GM21447 (cell line): Measurements from ENCODE around the gene MIEF1.

Experiments
- ATAC-seq: cut with Tn5 transposase; IDR thresholded peaks from one replicate; pipeline ENCODE4 v1.9.1; 2021; ENCODE audit not compliant: unreplicated experiment

The MIEF1 gene

DNA sequence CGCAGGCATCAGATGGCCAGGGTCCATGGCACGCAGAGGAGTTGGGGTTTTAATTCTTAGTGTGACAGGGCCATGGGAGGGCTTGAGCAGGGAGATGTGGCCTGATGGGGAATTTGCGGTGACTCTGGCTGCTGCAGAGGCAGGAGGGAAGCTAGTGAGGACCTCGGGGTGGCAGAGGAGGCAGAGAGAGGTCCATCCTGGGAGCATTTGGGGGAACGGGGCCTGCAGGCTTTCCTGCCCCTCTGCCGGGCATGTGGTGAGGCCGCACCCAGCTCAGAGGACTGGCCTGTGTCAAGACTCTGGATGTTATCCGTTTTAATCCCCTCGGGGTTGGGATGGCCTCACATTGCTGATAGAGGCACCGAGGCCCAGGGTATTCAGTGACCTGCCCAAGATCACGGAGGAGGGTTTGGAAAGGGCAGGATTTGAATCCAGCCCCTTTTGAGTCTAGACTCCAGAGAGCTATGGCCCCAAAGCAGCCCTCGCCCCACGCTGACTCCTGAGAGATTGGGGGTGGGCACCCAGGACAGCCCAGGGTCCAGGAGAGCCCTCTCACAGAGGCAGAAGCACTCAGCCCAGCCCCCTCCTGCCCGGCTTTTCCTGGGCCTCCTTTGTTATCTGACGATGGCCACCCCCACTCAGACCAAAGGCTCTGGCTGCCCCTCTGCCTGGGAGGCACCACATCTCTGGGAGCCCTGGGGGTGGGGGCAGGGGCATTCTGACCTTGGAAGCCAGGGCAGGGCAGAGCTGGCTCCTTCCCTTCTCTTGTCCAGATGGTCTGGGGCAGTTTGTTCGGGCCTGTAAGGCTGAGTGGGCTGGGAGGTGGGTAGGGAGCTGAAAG is 31.4 kb upstream of the MIEF1 start:
- no peak for ATAC-seq

DNA sequence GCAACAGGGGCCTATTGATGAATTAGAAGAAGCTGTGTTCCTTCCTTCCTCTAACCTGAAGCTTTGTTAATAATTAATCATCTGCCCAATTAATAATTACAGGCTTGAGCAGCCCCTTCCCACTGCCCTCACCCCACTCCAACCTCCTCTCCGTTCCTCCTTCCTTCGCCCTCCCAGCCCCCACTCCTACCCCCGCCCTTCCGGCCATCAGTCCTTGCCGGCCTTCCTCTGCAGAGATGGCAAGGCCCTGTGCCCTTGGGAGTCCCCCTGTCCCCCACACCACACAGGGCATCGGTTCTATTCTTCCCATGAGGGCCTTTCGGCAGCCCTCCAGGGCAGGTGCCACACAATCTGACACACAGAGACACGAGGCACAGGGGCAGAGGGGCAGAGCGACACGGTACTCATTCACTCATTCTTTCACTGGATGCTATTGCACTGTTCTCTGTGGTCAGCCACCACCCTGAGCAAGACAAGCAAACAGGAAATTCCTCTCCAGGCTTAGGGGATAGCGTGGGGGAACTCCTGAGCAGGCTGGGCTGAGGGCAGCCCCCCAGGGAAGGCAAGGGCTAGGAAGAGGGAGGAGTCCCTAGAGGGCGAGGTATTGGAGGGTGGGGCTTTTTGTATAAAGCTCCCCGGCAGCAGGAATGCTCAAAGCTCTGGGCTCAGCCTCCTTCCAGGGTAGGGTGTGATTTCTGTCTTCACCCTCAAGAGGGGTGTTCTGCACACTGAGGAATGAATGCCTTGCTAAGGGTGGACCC is 30.5 kb upstream of the MIEF1 start:
- ATAC-seq, result peak; percentile 61

DNA sequence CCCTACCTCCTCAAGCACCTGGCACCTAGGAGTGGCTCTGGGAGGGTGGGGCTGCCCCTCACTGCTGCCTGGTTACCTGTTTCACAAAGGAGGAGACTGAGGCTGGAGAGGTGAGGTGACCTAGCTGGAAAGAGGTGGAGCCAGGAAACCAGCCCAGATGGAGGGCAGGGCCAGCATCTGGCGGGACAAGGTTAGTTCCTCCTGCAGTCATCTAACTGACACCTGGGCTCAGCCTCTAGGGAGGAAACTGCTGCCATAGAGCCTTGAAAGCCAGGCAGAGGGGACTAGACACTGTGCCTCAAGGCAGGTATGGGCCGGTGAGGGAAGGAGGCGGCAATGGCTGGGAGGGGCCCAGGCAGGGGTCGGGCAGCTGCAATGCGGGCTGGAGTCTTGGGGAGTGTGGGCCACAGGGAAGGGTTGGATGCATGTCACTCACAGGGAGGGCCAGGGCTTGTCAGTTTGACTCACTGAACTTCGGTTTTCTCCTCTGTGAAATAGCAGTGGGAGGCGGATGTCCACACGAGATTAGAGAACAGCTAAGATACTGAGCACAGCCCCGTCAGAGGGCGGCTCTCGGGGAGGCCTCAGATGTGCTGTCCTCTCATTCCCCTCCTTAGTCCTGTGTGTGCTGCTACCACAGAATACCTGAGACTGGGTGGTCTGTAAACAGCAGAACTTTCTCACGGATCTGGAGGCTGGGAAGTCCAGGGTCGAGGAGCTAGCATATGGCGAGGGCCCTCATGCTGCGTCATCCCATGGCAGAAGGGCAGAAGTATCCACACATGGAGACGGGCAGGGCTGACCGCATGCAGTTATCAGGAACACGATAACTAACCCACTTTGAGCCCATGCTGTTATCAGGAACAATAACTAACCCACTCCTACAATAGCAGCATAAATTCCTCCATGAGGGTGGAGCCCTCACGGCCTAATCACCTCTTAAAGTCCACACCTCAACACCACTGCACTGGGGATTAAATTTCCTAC is 29.2 kb upstream of the MIEF1 start:
- ATAC-seq, result no peak

DNA sequence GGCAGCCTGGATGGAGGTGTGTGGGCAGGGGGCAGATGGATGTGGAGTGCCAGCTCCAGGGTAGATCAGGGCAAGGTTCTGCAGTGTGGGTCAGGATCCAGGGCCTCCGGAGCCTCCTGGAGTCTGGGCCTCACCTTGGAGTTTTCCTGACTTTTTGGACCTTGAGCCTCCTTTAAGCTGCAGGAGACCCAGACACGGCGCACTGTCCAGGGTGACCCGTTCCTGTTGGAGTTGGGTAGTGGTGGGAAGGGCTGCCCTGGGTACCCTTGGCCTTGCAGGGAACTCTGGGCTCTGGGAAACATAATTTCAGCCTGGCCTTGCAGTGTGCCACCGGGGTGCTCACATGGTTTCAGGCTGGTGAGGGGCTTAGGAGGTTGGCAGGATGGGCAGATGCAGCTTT is 28.2 kb upstream of the MIEF1 start:
- no peak for ATAC-seq

DNA sequence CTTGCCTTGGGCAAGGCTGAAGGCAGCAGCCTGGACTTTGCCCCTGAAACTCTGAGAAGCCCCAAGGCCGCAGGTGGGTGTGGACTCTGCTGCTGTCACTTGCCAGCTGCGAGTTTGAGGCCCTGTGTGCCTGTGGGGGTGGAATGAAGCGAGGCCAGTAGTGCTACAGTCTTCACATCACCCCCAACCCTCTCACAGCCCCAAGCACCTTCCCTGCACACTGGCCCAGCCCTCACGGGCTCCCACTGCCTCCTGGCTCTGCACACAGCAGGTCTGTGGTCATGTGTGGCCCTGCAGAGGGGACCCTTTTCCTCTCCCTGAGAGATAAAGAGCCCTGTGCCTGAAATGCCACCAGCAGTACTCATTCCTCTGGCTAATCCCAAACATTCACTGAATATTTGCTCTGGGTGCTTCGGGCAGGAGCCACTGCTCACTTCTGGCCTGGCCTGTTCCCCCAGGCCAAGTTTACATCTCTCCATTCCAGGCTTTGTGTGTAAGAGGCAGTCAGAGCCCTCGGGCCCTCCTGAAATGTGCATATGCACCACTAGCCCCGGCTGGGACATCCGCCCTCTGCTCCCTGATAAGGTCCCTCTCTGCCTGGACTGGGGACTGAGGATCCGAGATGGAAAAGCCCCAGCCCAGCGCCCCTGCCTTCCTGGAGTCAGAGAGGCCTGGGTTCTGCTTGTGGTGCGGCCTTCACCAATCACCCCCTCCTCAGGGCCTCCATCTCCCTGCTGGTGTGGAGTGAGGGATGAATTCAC is 27.6 kb upstream of the MIEF1 start:
- ATAC-seq, result no peak

DNA sequence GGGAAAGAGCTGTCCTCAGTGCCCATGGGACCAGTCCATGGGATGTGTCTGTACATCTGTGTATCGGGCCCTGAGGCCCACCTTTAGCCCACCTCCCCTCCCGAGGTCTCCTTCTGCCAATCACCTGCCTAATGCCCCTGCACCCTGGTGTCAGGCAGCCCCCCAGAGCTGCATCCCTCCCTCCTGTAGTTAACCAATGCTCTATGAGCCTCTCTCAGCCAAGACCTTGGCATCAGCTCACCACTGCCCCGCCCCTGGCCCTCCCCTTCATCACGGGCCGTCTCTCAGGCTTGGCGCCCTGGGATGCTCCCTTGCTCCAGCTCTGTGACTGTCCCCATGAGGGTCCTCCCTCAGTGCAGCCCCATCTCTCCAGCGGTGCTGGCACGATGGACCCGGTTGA is 26.8 kb upstream of the MIEF1 start:
- ATAC-seq, result no peak

DNA sequence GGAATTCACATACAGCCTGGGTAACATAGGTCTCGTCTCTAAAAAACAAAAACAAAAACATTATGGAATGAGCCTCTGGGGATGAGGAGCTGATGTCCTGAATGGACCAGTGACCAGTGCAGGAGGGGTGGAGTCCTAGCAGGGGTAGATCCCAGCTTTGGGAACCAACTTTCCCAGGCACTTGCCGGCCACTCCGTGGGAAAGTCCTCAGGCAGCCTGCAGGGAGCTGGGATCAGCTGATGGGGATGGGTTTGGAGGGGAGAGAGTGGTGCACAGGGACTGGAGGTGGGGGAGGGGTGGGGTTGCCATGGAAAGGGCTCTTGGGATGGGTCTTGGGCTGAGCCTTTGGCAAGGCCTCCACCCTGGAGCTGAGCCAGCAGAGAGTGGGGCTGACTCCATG is 26.2 kb upstream of the MIEF1 start:
- no peak for ATAC-seq

DNA sequence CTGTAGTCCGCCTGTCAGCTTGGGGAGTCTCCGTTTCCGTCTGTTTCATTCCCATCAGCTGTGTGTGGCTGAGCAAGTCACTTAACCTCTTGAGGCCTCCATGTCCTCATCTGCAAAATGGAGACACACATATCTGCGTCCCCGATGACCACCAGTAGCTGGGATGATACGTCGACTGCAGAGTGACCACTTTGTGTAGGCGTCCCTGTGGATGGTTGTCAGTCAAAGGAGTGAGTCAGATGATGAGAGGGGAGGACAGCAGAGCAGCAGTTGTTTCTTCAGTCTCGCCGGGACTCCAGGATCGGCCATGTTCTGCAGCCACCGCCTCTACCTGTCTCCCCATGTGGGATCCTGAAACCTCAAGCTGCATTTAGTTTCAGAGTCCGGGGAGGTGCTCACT is 25.4 kb upstream of the MIEF1 start:
- ATAC-seq, result no peak

DNA sequence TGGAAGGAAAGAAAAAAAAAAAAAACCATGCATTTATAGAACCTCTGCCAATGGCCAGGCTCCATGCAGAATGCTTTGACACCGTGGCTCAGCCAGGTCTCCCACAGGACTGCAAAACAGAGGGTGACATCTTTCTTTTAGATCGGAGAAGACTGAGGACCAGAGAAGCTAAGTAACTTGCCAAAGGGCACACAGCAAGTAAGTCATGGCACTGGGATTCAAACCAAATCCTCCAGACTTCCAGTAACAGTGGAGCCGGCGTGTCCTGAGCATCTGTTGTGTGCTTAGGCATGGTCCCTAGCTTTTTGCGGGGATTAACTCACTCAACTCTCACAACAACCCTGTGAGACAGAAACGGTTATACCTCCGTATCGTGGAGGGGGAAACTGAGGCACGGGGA is 24.5 kb upstream of the MIEF1 start:
- no peak for ATAC-seq

DNA sequence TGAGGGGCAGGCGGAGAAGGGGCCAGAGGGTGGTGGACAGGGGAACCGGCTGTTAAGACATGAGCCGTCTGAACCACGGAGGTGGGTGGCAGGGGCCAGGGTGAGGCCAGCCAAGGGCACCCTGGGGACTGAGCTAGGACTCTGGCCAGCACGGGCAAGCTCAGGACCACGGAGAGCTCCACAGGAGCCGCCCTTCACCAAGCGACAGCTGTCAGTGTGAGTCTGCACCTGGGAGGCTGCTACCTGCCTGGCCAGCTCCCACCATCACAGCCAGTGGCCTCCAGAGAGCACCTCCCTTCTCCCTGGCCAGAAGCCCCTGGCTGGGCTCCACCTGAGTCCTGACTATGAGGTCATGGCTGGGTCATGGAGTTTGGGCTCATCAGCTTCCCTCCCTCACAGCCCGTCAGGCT is 23.6 kb upstream of the MIEF1 start:
- ATAC-seq, result no peak

DNA sequence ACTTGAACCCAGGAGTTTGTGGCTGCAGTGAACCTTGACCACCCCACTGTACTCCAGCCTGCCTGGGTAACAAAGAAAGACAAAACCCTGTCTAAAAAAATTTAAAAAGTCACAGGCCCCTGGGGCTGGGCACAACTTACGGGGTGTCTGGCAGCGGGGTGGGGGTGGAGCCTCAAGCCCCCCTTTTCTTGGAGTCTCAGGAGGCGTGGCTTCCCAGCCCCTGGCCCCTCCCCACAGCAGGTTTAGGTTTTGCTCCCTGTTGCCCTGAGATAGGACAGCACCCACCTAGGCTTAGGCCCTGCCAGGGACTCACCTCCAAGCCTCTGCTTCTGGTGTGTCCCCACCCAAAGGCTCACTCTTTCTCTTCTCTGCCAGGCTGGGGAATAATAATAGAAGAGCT is 22.8 kb upstream of the MIEF1 start:
- ATAC-seq, result no peak

DNA sequence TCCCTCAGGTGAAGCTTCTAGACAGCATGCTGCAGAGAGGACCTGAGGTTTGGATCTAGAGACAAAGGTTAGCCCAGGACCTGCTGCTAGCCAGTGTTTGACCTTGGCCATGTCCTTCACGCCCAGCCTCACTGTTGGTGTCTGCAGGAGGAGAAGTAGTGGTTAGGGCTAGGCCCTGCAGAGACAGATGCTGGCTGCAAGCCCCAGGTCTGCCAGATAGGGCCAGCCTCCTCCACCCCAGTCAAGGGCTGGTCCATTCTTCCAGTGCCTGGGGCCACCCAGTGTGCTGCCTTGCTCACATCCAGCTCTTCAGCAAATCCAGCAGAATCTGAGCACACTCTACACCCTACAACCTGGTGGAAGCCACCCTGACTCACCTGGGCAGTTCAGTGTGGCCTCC is 21.5 kb upstream of the MIEF1 start:
- no peak for ATAC-seq

DNA sequence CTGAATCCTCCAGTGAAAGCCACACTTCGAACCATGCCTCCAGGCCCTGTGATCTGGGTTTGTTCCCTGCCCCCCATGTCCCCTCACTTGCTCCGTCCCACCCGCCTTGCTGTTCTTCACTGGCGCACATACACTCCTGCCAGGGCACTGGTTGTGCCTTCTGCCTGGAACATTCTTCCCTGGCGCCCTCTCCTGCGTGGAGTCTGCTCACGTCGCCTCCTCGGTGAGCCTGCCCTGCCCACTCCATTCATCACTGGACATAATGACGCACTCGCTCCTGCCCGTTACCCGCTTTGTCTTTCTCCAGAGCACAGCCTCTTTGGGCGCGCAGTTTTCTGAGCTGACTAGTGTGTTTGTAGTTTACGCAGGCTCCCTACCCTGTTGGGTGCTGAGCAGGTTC is 21.0 kb upstream of the MIEF1 start:
- ATAC-seq, result no peak

DNA sequence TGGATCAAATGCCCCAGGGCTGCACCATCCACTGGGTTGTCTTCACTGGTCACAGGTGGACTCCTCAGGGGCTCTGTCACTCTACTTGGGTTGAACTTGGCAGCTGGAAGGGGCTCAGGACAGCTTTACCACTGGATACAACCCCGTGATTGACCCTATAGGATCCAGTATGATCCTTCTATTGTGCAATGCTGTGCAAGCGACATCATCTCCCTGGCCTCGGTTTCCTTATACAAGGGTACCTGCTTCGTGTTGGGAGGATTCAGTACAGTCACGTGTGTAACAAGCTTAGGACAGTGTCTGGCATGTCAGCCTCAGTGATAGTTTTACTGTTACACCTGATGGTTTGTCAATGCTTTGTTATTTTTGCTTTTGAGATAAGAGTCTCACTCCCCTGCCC is 20.5 kb upstream of the MIEF1 start:
- no peak for ATAC-seq

DNA sequence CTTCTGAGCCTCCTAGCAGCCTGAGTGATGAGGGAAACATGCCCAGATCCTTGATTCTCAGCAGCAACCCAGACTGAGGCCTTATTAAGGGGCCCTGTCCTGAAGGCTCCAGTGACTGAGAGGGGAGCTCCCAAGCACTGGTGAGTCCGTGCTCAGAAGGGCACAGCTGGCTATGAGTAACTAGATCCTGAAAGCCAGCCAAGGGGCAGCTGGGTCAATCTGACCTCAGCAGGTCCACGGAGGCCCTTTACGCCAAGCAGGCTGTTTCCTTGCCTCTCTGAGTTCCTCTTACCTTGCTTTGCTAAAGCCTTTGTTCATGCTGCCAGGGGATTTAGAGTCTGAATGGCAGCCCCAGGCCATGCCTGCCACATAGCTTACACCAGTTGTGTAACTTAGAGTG is 19.3 kb upstream of the MIEF1 start:
- ATAC-seq, result no peak

DNA sequence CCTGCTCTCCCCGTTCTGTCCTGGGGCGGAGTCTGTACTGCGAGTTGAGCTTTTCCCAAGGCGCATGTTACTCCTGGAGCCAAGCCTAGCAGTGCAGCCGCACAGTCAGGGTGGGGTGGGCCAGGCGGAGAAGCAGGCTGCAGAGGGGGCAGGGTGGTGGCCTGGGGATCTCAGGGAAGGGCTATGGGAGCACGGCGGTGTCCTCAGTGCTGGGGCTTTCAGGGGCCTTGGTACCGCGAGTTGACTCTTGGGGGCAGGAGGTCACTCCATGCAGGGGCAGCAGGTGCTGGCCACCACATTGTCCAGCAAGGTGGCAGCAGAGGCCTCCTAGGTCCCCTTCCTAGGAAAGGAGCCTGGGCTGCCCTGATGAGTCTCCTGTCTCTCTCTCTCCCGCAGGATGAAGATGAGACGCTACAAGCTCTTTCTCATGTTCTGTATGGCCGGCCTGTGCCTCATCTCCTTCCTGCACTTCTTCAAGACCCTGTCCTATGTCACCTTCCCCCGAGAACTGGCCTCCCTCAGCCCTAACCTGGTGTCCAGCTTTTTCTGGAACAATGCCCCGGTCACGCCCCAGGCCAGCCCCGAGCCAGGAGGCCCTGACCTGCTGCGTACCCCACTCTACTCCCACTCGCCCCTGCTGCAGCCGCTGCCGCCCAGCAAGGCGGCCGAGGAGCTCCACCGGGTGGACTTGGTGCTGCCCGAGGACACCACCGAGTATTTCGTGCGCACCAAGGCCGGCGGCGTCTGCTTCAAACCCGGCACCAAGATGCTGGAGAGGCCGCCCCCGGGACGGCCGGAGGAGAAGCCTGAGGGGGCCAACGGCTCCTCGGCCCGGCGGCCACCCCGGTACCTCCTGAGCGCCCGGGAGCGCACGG is 14.9 kb upstream of the MIEF1 start:
- no peak for ATAC-seq

DNA sequence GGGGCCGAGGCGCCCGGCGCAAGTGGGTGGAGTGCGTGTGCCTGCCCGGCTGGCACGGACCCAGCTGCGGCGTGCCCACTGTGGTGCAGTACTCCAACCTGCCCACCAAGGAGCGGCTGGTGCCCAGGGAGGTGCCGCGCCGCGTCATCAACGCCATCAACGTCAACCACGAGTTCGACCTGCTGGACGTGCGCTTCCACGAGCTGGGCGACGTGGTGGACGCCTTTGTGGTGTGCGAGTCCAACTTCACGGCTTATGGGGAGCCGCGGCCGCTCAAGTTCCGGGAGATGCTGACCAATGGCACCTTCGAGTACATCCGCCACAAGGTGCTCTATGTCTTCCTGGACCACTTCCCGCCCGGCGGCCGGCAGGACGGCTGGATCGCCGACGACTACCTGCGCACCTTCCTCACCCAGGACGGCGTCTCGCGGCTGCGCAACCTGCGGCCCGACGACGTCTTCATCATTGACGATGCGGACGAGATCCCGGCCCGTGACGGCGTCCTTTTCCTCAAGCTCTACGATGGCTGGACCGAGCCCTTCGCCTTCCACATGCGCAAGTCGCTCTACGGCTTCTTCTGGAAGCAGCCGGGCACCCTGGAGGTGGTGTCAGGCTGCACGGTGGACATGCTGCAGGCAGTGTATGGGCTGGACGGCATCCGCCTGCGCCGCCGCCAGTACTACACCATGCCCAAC is 14.1 kb upstream of the MIEF1 start:
- no peak for ATAC-seq

DNA sequence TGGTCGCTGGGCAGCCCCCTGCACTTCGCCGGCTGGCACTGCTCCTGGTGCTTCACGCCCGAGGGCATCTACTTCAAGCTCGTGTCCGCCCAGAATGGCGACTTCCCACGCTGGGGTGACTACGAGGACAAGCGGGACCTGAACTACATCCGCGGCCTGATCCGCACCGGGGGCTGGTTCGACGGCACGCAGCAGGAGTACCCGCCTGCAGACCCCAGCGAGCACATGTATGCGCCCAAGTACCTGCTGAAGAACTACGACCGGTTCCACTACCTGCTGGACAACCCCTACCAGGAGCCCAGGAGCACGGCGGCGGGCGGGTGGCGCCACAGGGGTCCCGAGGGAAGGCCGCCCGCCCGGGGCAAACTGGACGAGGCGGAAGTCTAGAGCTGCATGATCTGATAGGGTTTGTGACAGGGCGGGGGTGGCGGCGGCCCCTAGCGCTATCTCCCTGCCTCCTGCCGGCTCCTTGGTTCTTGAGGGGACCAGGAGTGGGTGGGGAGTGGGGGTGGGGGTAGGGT is 13.5 kb upstream of the MIEF1 start:
- ATAC-seq, result no peak
